COLO829 (cell line): ENCODE measurements around the gene TEX13D.
A peak's percentile ranks its signal among the peaks of the same experiment; 100 is the strongest.
"Not testable (repeated sequence)": the region's sequence is repeated elsewhere in the genome, so short reads cannot be mapped to it uniquely, and the experiment has no call there.

Experiments used
- DNase-seq: peaks from one replicate; pipeline ENCODE4 v3.0.0; 2012; ENCODE audit warnings: low spot score

The TEX13D gene

DNA sequence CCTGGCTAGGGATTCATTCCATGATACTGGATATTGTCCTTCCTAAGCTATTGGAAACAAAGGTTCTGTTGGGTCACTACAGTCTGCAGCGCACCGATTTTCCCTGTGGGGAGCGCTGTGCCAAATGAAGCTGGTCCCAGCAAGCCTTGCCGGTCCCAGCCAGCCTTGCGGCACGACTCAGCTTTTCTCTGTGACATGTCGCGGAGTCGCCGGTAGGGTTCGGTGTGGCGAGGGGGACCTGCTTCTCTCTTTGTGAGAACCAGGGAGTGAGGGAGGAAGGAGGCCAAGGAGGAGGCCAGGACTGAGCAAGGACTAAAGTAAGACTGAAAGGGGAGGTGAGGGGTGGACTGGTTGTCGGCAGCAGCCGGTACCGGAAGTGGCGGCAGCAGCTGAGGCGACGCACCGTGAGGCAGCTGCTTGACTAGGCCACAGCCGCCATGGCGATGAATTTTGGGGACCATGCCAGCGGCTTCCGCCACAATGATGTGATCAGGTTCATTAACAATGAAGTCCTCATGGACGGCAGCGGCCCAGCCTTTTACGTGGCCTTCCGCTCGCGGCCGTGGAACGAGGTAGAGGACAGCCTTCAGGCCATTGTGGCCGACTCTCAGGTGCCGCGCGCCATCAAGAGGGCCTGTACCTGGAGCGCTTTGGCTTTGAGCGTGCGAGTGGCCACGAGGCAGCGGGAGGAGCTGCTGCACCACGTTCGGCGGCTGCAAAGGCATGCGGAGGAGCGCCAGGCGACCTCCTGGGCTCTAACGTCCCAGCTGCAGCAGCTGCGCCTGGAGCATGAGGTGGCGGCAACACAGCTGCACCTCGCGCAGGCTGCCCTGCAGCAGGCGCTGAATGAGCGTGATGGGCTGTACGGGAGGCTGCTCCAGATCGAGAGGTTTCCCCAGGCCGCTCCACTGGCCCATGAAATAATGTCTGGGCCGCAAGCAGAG, at the start of gene TEX13D:
Gene TEX13D (plus strand): TSS at position 180 of the 944 bp plus-strand sequence. CDS start 258 bp downstream, at position 438.
- no peak for DNase-seq

DNA sequence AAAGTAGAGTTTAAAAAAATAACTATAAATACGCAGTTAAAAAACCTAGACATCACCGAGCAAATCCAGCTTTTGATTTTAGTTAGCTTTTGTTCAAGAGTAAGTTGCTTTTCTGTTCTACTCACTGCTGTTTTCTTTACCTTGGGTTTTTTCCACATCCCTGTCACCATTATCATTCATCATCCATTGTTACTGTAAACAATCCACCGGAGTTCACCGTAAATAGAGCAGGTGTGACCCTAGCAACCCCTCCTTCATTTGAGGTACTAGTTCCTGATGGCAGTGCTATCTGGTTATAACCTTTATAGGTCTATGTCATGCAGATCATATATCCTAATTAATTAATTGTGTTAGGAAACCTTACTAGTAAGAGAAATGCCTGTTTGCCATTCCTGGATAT, 43.0 kb upstream of the TEX13D start:
- DNase-seq, result no peak

DNA sequence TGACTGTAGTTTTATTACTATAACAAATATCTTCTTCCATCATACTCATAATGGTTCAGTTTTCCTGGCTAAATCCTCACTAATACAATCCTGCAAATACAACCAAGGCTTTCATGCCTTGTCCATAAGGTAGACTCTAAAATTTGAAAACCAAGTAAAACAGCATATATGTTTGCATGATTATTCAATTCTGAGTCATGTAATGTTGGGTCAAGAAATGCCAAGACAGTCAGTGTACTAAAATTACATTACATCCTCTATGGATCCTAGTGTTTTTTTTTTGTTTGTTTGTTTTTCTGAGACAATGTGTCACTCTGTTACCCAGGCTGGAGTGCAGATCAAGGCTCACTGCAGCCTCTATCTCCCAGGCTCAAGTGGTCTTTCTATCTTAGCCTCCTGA, 38.6 kb upstream of the TEX13D start:
- no peak for DNase-seq

DNA sequence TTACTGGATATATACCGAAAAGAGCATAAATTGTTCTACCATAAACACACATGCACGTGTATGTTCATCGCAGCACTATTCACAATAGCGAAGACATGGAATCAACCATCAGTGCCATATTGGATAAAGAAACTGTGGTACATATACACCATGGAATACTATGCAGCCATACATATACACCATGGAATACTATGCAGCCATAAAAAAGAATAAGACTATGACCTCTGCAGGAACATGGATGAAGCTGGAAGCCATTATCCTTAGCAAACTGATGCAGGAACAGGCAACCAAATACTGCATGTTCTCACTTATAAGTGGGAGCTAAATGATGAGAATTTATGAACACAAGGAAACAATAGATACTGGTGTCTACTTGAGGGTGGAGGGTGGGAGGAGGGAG, 33.1 kb upstream of the TEX13D start:
- DNase-seq, result not testable (repeated sequence)

DNA sequence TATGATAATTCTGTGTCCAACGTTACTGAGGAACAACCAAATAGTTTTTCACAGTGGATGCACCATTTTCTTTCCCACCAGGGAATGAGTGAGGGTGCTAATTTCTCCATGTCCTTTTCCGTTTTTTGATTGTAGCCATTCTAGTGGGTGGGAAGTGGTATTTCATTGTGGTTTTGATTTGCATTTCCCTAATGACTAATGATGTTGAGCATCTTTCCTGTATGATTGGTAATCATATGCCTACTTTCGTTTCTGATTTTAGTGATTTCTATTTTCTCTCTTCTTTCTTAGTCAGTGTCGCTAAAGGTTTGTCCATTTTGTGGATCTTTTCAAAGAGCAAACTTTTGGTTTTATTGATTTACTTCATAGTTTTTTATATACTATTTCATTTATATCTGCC, 32.1 kb upstream of the TEX13D start:
- DNase-seq, result no peak

DNA sequence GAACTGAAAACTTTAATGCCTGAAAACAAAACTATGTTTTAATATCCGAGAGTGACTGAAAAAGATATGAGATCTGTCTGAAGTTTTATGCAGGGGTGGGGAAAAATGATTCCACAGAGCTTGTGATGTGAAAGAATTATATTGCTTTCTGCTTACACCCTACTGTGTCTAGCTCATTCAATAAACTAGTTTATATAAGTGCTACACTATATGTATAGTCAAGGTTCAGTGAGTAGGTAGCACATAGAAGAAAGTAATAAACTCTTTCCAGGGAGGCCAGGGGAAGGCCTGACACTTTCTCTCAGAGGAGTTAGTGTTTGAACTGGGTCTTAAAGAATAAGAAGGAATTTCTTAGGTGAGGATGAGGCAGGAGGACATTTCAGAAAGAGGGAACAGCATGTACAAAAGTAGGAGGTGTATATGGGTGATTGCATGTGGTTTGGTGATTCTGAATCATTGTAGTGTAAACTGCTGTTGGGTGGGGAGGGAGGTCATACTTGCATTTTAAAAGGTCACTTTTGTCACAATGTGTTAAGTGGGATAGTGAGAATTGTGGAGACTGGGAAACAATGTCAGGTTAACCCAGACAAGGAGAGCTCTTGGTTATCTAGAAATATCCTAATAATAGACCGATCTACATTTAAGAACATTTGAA, 25.1 kb upstream of the TEX13D start:
- no peak for DNase-seq

DNA sequence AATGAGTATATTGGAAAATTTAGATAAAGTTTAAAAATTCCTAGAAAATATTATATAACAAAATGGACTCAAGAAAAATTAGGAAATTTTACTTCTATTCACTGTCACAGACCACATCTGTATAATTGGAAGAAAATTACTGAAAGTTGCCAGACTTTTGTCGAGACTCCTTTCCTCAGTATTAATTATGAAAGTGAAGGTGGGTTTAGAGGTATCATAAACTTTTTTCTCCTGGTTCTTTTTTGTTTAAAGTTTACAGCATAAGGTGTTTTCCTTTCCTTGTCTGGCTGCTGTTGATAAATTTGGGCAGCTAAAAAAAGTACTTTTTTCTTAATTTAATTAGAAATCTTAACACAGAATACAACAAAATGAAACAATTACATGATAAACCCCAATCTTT, 6.7 kb upstream of the TEX13D start:
- DNase-seq, result no peak

DNA sequence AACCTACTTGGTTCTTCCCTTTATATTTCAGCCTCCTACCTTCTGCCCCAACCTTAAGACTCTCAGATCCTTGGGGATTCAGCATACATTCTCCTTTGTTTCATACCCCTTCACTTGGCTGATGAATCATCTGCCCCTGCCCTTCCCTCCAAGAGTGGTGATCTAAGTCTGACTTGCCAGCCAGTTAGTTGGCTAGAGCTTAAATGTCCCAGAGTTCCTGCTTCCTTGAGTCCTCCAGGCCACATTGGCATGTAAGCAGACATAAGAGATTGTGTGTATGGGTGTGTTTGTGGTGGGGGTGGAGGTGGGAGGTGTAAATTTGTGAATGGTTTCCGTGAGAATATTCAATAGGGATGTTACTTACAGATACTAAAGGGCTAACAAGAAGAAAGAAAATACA, 3.7 kb upstream of the TEX13D start:
- peak; percentile 46 for DNase-seq

DNA sequence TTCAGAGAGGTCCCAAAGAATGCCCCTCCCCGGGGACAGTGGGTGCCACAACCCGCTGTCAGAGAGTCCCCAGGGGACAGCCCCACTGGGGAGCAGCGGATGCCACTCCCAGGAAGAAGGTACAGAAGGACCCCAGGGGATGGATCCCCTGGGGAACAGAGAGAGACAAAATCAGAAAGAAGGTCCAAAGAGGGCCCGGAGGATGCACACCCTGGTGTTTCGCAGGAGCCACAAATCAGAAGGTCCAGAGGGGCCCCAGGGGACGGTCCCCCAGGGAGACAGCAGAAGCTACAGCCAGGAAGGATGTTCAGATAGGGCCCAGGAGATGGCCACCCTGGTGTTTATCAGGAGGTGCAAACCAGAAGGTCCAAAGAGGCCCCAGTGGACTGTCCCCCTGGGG, 1.4 kb downstream of the TEX13D start:
- no peak for DNase-seq

DNA sequence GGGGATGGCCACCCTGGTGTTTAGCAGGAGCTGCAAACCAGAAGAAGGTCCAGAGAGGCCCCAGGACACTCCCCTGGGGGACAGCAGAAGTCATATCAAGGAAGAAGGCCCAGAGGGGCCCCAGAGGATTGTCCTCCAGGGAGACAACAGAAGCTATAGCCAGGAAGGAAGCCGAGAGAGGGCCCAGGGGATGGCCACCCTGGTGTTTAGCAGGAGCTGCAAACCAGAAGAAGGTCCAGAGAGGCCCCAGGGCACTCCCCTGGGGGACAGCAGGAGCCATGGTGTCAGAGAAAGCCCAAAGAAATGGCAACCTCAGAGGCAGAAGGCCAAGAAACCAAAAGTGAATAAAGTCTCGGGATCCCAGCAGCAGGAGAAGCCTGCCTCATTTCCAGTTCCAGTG, 2.1 kb downstream of the TEX13D start:
- not testable (repeated sequence) for DNase-seq

DNA sequence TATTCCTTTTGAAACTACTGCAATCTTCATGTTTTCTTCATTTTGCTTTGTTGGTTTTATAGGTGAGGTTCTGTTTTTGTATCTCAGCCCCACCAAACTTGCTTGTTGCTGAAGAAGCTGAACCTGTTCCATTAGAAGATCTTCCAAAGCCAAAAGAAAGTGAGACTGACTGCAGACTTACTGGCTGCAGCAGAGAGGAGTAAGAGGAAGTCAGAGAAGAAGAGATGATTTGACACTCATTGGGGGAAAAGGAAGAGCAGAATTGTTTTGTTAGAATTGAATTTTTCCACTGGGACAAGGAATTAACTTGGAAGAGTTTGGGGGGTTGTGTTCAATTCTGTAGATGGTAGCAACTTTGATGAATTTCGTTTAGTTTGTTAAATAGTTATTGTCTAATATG, 3.1 kb downstream of the TEX13D start:
- no peak for DNase-seq

DNA sequence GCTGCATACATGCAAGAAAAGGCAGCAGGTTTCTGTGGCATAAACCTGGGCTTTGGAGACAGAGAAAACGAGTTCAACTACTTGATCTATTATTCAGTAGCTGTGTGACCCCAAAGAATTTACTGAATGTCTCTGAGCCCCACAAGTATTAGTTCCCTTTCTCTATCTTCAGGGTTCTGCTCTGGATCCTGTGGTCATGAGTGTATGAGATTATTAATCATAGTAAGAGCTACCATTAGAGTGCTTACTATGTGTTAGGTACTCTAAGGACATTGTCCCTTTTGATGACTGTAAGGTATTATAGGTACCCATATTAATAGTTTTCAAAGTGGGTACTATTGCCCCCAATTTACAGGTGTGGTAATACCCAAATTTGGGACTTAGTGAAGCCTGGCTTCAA, 5.5 kb downstream of the TEX13D start:
- no peak for DNase-seq

DNA sequence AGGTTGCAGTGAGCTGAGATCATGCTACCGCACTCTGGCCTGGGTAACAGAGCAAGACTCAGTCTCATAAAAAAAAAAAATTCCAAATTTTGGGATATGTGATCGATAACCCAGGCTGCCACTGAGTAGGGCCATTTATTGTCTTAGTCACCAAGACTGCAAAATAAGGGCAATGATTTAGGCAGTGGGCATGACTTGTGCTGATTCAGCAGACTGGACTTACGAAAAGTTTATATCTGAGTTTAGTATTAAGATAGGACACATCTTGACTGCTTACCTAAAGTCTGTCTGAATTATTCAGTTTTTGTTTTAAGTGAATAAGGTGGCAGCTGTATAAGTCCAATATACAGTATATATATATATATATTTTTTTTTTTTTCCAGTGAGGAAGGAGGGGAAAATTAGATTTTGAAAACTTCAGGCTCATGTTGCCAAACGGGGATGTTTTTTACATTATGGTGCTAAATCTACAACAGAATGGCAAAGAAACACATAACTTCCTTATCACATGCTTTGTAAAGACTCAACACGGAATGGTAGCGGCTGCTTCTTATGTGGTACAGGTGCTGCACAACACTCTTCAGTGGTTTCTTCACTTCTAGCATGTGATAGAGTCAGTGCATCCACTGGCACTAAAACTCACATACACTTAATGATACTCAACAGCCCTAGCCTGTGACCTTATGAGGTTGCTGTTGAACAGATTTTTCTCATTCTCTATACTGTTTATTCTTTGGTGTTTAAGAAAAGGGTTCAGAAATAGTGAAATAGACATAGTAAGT, 6.5 kb downstream of the TEX13D start:
- no peak for DNase-seq

DNA sequence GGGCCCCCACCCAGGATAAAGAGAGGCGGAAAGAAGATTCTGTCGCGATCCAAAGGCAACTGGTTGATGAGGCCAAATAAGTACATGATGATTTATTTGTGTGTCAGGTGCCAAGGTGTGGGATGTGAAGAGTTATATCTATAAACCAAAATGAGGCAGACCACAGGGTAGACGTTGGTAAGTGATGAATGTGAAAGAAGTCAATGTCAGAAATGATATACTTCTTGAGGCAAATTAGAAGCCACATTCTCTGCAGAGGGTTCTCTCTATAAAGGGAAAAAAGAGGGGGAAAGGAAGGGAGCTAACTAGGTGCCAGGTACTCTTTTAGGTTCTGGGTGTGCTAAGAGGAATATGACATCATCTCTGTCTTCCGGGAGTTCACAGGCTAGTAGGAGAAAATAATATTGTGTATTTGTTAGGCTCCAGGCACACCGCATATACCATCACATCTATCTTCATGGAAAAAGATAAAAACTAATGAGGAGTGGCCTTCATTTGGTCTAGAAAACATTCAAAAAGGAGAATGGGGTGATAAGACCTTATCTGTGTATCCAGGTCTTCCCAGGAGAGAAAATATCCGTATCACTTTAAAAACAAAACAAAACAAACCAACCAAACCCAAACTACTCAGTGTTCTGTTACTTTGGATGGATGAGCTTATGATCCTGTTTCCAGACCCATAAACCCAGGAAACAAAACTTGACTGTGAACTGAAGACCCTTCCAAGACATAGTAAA, 9.1 kb downstream of the TEX13D start:
- DNase-seq, result no peak

DNA sequence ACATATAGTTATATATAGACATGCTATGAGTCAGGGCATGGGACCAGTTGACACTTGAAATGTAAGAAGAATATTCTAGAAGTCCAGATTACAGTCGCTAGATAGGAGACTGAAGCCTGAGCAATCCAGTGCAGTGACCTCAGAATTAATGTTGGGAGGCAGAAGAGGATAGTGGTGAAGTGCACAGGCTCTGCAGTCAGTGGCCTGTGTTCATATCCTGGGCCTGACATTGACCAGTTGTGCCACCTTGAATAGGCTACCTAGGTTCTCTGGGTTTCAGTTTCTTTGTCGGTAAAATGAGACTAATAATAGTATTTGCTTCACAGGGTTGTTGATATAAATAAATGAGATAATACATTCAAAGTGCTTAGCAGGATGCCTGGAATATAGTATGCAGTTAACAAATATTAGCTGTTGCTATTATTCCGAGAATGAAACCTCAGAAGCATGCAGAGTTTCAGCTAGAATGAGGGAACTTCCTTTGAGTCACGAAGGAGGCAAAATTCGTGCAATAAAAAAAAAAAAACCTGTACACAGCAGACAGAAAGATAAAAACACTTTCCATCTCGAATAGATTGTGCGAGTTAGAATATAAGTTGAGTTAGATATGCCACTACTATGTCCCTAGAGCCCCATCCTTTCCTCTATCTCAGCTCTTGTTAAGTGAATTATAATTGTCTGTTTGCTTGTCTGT, 9.9 kb downstream of the TEX13D start:
- DNase-seq, result no peak

DNA sequence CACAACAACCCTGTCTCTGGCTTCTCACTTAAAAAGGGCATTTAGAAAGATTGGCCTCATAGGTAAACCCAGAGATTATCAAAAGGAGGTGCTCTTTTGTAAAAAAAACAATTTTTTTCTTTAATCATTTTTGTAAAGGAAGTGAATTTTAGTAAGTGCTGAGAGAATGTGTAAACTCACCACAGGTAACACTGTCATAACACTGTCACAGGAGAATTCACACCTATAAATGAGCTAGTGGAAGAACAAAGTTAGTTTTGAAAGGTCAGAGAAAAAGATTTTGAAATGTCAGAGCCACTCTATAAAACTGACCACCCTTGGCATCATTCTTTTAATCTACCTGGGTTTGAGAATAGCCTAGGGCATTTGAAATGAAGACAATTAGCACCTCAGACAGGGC, 10.6 kb downstream of the TEX13D start:
- no peak for DNase-seq

DNA sequence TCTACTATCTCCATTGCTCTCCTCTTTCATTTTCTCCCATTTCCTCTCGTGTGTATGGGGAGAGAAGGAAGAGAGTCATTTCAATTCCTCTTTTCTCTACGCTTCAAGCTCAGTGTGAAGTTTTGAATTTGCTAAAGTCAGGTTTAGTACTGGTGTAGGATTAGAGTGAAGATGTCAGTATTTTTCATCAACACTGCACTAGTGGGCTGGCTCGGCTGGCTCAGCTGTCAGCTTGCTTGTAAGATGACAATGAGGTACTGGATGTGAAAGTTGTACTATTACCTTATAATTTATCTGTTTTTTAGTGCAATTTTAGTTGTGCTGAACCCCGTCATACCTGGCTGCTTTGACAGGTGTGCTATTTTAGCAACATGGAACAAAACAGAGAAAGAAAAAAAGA, 11.8 kb downstream of the TEX13D start:
- DNase-seq, result no peak

DNA sequence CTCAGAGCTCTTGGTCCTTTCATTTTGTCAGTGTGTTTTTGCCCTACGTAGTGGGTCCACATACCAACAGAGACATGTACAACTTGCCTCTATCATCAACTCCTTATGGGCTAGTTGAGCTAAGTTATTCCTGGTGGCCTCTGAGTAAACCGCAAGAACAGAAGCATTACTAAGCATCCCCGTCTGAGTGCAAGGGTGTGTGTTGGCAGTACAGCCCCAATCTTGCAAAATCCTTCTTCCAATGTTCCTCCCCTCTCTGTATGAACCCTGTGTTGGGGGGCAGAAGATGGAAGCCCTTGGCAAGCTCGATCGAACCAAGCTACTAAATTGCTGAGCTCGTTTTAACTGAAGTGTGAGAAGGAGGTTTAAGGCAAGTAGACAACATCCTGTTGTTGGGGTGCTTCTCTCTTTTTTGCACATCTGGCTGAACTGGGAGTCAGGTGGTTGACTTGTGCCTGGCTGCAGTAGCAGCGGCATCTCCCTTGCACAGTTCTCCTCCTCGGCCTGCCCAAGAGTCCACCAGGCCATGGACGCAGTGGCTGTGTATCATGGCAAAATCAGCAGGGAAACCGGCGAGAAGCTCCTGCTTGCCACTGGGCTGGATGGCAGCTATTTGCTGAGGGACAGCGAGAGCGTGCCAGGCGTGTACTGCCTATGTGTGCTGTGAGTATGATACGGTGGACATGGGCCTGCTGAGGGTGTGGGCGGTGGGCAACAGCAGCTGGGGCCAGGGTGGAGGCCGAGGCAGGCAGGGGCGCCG, 13.8 kb downstream of the TEX13D start, which contains the start of gene SH2D1A:
Gene SH2D1A (plus strand): TSS at position 447 of the 760 bp plus-strand sequence. CDS start 80 bp downstream, at position 527.
- no peak for DNase-seq

DNA sequence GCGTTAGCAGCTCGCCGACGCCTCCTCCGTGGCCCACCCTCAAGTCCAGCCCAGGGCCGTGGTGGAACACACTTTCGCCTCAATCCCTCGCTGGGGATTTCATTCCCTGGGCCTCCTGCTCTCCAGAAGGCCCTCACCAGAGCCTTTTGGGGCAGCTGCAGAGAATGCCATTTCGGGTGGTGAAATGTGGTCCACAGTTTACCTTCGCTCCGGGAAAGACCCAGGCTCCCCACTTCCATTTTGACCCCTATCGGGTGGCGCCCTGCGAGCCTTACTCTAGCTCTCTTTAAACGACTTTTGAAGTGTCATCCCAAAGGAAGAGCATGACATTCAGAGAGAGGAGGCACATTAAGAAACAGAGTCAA, 14.4 kb downstream of the TEX13D start:
- no peak for DNase-seq

DNA sequence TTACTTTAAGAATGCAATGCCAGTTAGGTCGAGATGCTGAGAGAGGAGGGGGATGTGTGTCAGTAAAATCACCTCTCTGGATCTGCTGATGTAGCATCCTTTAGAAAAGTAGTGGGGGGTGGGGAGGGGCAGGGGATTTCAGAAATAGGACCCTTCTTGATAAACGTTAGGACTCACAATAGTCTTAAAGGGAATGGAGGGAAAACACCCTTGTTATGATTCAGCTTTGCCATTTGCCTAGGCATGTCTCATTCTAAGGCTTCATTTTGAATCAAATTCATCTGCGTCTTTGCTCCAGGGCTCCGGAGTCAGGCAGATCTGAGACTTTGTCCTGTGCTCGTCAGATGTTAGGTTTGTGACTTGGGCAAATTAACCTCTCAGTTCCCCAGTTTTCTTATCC, 14.8 kb downstream of the TEX13D start:
- DNase-seq, result no peak

DNA sequence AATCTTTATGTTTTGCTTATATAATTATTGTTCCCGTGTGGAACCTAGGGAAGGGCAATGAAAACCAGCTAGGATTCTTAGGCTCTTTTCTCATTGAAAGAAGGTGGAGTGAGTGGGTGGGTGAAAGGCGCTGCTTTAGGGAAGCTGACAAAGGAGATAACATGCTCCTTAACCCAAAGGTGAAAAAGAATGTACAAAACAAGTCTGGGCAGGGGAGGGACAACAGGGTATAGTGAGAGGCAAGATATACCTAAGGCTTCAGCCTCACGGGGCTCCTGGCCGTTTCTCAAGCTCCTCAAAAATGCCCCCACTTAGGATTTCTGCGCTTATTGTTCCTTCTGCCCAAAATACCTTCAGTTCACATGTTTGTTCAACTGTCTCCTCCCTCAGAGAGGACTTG, 15.7 kb downstream of the TEX13D start:
- DNase-seq, result no peak
